ENCODE measurements around the gene REV1.

The REV1 gene

DNA sequence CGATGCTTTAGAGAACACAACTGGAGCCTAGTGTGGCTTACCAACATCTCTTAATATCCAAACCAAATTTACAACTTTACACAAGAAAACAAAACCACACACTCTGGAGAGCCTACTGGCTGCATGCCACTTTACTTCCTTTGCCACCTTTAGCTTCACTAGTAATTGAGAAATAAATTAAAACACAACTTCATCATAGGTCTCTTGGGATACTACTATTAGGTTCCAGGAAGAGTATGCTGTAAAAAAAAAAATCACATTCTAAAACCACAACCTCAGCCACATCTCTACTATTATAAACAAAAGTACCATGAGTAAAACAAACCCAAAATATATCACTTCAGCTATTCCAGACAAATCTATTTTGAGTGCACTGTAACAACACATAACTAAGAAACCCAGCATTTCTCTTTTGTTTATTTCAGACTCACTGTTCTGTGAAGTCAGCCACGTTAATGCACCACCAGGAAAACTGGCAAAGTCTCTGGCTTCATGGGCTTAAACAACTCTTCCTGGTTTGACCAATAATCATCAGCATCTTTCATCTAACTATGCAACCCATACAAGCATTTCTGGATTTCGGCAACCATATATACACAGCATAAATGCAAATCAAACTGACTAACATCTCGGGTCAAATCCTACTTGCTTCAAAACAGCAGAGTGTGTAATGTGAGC is 59.1 kb downstream of the REV1 start:
- ChIA-PET POLR2A (no interaction called here), CTCF (no interaction called here)
- DNase-seq (ENCODE audit: extremely low spot score), result no peak
- TF ChIP-seq, protein P1, sequence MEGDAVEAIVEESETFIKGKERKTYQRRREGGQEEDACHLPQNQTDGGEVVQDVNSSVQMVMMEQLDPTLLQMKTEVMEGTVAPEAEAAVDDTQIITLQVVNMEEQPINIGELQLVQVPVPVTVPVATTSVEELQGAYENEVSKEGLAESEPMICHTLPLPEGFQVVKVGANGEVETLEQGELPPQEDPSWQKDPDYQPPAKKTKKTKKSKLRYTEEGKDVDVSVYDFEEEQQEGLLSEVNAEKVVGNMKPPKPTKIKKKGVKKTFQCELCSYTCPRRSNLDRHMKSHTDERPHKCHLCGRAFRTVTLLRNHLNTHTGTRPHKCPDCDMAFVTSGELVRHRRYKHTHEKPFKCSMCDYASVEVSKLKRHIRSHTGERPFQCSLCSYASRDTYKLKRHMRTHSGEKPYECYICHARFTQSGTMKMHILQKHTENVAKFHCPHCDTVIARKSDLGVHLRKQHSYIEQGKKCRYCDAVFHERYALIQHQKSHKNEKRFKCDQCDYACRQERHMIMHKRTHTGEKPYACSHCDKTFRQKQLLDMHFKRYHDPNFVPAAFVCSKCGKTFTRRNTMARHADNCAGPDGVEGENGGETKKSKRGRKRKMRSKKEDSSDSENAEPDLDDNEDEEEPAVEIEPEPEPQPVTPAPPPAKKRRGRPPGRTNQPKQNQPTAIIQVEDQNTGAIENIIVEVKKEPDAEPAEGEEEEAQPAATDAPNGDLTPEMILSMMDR (IDR thresholded peaks at IDR 0.05; ENCODE audit: control extremely low read depth, extremely low read depth, low read depth, missing control alignments), result no peak

DNA sequence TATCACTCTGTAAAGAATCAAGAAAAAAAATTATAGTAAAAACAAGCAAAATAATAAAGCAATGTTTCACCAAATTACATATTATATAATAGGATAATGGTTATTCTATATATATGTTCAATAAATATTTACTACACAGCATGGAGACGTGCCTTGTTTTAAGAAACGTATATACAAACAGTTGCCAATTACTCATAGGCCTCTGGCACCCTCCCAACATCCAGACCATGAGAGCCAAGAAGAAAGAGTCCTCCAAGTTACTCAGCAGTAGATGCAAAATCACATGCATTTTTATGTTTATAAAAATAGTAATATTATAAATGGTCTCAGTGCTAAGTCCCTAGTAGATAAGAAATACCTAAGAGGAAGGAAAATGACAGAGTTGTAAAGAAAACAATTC is 64.8 kb downstream of the REV1 start:
- ChIA-PET CTCF (no interaction called here), POLR2A (no interaction called here)
- TF ChIP-seq, protein P1 (IDR thresholded peaks at IDR 0.05; ENCODE audit: control extremely low read depth, extremely low read depth, low read depth, missing control alignments), result no peak
- no peak for DNase-seq (ENCODE audit: extremely low spot score)

DNA sequence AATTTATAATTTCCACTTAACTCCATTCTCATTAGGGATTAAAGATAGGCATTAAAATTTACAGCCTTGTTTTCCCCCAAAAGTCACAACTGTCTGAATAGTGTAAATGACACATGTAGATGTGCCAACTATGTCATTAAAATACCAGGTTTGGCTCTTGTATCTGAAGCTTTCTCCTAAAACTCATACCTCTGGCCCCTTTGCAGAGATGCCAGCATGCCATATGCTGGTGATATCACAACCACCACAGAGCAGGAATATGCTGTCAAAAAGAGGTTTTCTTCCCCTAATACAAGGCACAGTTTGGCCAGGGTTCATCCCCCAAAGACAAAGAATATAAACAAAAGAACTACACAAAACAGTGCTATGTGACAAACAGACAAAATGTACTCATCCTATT is 65.4 kb downstream of the REV1 start:
- POLR2A ChIA-PET, result no interaction called here
- TF ChIP-seq, protein P1 (IDR thresholded peaks at IDR 0.05; ENCODE audit: control extremely low read depth, extremely low read depth, low read depth, missing control alignments), result no peak
- CTCF ChIA-PET, result no interaction called here
- DNase-seq (ENCODE audit: extremely low spot score), result no peak

DNA sequence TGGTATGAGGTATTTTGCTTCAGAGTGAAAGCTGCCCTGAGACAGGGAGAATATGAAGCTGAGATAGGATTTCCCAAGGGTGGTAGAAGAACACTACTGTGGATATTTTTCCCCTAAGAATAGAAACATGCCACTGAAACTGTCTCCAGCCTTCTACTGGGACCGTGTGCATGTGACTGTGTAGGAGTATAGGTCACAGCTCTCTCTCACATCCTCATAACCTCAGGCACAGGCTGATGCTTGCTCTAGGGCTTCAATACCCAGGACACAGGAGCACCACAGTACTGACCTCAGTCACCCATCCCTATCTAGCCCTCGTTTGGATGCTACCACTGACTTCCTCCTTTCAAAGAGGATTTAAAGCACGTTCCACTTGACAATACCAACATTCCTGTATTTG is 67.2 kb downstream of the REV1 start:
- CTCF ChIA-PET, result interaction anchor here (1.6 kb wide), 1 partner anchor 15 kb away, joined by 4 read pairs; no protein-coding TSS in a partner anchor
- POLR2A ChIA-PET, result no interaction called here
- DNase-seq (ENCODE audit: extremely low spot score), result peak; percentile 14
- TF ChIP-seq, protein P1 (IDR thresholded peaks at IDR 0.05; ENCODE audit: control extremely low read depth, extremely low read depth, low read depth, missing control alignments), result no peak

DNA sequence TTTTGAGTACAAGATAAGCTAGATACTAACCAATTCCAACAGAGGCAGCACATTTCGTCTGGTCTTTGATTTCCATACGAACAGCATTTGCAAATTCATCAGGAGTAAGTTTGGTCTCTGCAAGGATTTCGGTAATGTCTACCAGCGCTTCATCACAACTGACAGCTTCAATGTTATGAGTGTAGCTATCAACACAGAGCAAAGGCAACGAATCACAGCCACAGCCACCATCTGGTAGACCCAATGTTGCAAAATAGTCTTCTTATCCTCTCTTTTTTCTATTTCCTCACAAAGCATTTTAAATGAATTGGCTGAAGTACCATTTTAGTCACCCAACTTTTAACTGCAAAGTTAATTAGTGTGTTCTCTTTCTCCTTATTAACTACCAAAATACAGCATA is 68.3 kb downstream of the REV1 start:
- CTCF ChIA-PET, result interaction anchor here (0.7 to 1.4 kb wide), 4 partner anchors 9 to 56 kb away, joined by 3 to 4 read pairs (median 3); no protein-coding TSS in a partner anchor
- TF ChIP-seq, protein P1 (IDR thresholded peaks at IDR 0.05; ENCODE audit: control extremely low read depth, extremely low read depth, low read depth, missing control alignments), result no peak
- DNase-seq (ENCODE audit: extremely low spot score), result no peak
- POLR2A ChIA-PET, result no interaction called here

DNA sequence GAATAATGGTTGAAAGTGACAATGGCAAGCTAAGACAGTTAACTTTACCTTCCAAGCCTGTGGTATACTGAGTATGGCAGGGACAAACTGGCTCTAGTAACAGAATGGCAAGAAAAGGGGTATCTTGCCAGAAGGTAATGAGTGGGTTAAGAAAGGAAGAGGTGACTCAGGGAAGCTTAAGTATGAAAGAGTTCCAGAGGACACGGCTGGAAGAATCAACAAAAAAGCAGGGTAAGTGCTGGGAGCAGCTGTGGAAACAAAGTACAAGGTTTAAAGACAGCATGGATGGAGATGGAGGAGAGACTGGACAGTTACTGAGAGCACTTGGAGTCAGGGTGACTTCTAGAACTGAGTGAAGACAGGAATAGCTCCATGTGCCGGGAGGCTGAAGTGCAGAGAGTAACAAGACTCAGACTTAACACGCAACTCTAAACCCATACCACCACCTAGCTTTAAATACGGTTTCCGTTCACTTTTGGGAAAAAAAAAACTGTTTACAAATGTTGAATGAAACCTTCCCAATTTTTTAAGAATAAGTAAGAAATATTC is 69.0 kb downstream of the REV1 start:
- no peak for DNase-seq (ENCODE audit: extremely low spot score)
- TF ChIP-seq, protein P1 (IDR thresholded peaks at IDR 0.05; ENCODE audit: control extremely low read depth, extremely low read depth, low read depth, missing control alignments), result no peak
- ChIA-PET CTCF (interaction anchor here (0.7 to 1.4 kb wide), 4 partner anchors 9 to 56 kb away, joined by 3 to 4 read pairs (median 3); no protein-coding TSS in a partner anchor), POLR2A (no interaction called here)

Measured in GM10248 (cell line).